ENCODE data around the gene GAPVD1. TPM values are rescaled to one million over a fixed set of nuclear protein-coding genes. Genes with fewer than 3 reads are reported as not detected.

The GAPVD1 gene
- total RNA-seq, 2 experiments from 2014 or later, result 74.1 to 82.2 TPM

DNA sequence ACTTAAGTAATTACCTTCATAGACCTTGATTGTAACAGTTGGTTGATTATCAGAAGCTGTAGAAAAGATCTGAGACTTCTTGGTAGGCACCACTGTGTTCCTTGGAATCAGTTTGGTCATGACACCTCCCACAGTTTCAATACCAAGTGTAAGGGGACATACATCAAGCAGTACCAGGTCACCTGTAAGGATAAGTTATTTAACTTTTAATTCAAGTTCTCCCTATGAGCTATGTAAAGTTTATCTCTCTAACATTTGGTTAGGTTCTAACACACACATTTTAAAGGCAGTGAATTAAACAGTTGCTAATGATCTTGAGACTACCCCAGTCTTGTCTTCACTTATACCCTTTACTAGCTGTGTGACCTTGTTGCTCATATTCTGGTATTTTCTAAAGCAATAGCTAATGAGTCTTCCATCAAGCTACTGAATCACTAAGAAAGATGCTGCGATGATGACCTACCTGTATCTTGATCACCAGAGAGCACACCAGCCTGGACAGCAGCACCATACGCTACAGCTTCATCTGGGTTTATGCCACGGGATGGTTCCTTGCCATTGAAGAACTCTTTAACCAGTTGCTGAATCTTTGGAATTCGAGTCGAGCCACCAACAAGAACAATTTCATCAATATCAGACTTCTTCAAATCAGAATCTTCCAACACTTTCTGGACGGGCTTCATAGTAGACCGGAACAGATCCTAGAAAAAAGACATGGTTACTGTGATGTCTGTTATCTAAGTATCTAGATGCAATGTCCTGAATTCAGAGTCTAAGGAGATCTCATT is 23.3 kb upstream of the GAPVD1 start:
- Histone ChIP-seq H3K9me3 (ENCODE audit: control insufficient read depth in 1 of 2, insufficient read depth in 1 of 2, low read length in 2 of 2) (no peaks in the 10 kb centered on the region), H3K27me3 (ENCODE audit: control insufficient read depth in 1 of 2, insufficient read depth in 2 of 2, low read length in 2 of 2) (no peaks in the 10 kb centered on the region), H3K4me3 (ENCODE audit: low read length) (no peak overlapping the region), H3K36me3 (ENCODE audit: insufficient read depth, low read length) (peaks cover 59% of the 10 kb centered on the region), H3K4me1 (ENCODE audit: insufficient read depth, low read length) (peaks cover 38% of the 10 kb centered on the region), H3K27ac (ENCODE audit: low read depth in 1 of 2, low read length in 2 of 2) (peak overlapping the region in 1 of 2 donors; percentile 38)
- CTCF ChIA-PET, result no interaction called here
- Mint-ChIP-seq H3K27me3 (no peaks in the 10 kb centered on the region), H3K4me3 (peak overlapping the region; percentile 98), H3K27ac (peak overlapping the region; percentile 98), H3K4me1 (ENCODE audit: low read depth) (peaks cover 71% of the 10 kb centered on the region), H3K36me3 (ENCODE audit: low read depth) (peaks cover 85% of the 10 kb centered on the region), H3K9me3 (no peaks in the 10 kb centered on the region)
- intact Hi-C loops (cut with DNase I, micrococcal nuclease), result no loop called here
- no peak for ATAC-seq (ENCODE audit: poor library complexity)
- TF ChIP-seq, protein P1, sequence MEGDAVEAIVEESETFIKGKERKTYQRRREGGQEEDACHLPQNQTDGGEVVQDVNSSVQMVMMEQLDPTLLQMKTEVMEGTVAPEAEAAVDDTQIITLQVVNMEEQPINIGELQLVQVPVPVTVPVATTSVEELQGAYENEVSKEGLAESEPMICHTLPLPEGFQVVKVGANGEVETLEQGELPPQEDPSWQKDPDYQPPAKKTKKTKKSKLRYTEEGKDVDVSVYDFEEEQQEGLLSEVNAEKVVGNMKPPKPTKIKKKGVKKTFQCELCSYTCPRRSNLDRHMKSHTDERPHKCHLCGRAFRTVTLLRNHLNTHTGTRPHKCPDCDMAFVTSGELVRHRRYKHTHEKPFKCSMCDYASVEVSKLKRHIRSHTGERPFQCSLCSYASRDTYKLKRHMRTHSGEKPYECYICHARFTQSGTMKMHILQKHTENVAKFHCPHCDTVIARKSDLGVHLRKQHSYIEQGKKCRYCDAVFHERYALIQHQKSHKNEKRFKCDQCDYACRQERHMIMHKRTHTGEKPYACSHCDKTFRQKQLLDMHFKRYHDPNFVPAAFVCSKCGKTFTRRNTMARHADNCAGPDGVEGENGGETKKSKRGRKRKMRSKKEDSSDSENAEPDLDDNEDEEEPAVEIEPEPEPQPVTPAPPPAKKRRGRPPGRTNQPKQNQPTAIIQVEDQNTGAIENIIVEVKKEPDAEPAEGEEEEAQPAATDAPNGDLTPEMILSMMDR (IDR thresholded peaks at IDR 0.05), result no peak
- no peak for DNase-seq
- POLR2A ChIA-PET, result interaction anchor here (0.6 to 2.7 kb wide), 3 partner anchors 43 to 84 kb away, joined by 3 to 13 read pairs (median 3); no protein-coding TSS in a partner anchor

DNA sequence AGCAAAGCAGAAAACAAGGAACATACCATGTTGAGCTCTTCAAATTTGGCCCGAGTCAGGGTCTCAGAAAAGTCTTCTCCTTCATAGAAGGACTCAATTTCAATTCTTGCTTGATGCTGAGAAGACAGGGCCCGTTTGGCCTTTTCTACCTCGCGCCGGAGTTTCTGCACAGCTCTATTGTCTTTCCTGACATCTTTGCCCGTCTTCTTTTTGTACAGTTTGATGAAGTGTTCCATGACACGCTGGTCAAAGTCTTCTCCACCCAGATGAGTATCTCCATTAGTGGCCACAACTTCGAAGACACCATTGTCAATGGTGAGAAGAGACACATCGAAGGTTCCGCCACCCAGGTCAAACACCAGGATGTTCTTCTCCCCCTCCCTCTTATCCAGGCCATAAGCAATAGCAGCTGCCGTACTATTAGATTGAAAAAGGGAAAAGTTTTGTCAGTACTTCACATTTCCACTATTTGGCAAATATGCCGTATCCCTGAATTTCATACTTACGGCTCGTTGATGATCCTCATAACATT is 22.6 kb upstream of the GAPVD1 start:
- H3K9me3 Mint-ChIP-seq, result no peaks in the 10 kb centered on the region
- peak overlapping the region; percentile 98 for H3K4me3 Mint-ChIP-seq
- H3K27me3 Mint-ChIP-seq, result no peaks in the 10 kb centered on the region
- peaks cover 38% of the 10 kb centered on the region for H3K4me1 ChIP-seq (ENCODE audit: insufficient read depth, low read length)
- no peak for ATAC-seq (ENCODE audit: poor library complexity)
- peaks cover 56% of the 10 kb centered on the region for H3K36me3 ChIP-seq (ENCODE audit: insufficient read depth, low read length)
- peak overlapping the region; percentile 98 for H3K27ac Mint-ChIP-seq
- H3K27ac ChIP-seq (ENCODE audit: low read depth in 1 of 2, low read length in 2 of 2), result no peak overlapping the region
- CTCF ChIA-PET, result no interaction called here
- no peaks in the 10 kb centered on the region for H3K9me3 ChIP-seq (ENCODE audit: control insufficient read depth in 1 of 2, insufficient read depth in 1 of 2, low read length in 2 of 2)
- no peaks in the 10 kb centered on the region for H3K27me3 ChIP-seq (ENCODE audit: control insufficient read depth in 1 of 2, insufficient read depth in 2 of 2, low read length in 2 of 2)
- intact Hi-C loops (cut with DNase I, micrococcal nuclease), result no loop called here
- H3K4me1 Mint-ChIP-seq (ENCODE audit: low read depth), result peaks cover 71% of the 10 kb centered on the region
- POLR2A ChIA-PET, result interaction anchor here (2.7 kb wide), 1 partner anchor 44 kb away, joined by 13 read pairs; no protein-coding TSS in a partner anchor
- TF ChIP-seq, protein P1 (IDR thresholded peaks at IDR 0.05), result no peak
- peaks cover 79% of the 10 kb centered on the region for H3K36me3 Mint-ChIP-seq (ENCODE audit: low read depth)
- DNase-seq, result no peak
- no peak overlapping the region for H3K4me3 ChIP-seq (ENCODE audit: low read length)

DNA sequence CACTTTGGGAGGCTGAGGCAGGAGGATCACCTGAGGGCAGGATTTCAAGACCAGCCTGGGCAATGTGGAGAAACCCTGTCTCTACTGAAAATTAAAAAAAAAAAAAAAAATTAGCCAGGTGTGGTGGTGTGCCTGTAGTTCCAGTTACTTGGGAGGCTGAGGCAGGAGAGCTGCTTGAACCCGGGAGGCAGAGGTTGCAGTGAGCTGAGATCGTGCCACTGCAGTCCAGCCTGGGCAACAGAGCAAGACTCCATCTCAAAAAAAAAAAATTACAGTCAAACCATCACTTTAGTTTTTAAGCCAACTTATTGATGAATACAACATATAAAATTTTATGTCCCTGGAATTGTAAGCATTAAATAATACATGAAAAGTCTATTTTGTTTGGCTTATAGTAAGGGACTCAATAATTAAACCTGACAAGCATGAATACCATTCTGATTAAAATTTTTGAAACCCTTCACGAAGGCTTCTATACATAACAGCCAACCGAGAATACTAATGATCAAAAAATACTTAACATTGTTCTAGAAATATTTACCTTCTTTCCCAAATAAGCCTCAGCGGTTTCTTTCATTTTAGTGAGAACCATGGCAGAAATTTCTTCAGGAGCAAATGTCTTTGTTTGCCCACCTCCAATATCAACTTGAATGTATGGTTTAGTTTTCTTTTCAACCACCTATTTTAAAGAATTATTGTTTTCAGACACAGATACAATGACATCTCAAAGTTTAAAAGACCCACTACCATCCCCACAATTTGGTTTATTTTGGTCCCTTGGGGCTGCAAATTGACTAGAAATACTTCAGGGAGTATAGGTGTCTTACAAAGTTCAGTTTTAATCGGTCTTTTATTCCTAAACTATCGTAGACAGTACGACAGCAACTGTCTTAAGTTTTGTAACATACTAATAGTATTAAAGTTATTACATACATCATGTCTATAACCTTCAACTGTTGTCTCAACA is 21.7 kb upstream of the GAPVD1 start:
- Histone ChIP-seq H3K4me3 (ENCODE audit: low read length) (peak overlapping the region; percentile 95), H3K27ac (ENCODE audit: low read depth in 1 of 2, low read length in 2 of 2) (peak overlapping the region; percentile 96 to 97), H3K4me1 (ENCODE audit: insufficient read depth, low read length) (peaks cover 38% of the 10 kb centered on the region), H3K27me3 (ENCODE audit: control insufficient read depth in 1 of 2, insufficient read depth in 2 of 2, low read length in 2 of 2) (no peaks in the 10 kb centered on the region), H3K9me3 (ENCODE audit: control insufficient read depth in 1 of 2, insufficient read depth in 1 of 2, low read length in 2 of 2) (no peaks in the 10 kb centered on the region), H3K36me3 (ENCODE audit: insufficient read depth, low read length) (peaks cover 50% of the 10 kb centered on the region)
- peaks cover 71% of the 10 kb centered on the region for H3K36me3 Mint-ChIP-seq (ENCODE audit: low read depth)
- DNase-seq (peak in 1 of 14 experiments; percentile 5), ATAC-seq (ENCODE audit: poor library complexity) (no peak)
- H3K27ac Mint-ChIP-seq, result peak overlapping the region; percentile 98
- no peaks in the 10 kb centered on the region for H3K9me3 Mint-ChIP-seq
- H3K4me3 Mint-ChIP-seq, result peak overlapping the region; percentile 98
- ChIA-PET CTCF (no interaction called here), POLR2A (interaction anchor here (0.6 to 3.8 kb wide), 11 partner anchors 13 to 371 kb away, joined by 3 to 119 read pairs (median 9); partner anchors contain the start of genes GAPVD1, PPP6C, RABEPK and SCAI)
- TF ChIP-seq, protein P1 (IDR thresholded peaks at IDR 0.05), result no peak
- intact Hi-C loops (cut with DNase I, micrococcal nuclease), result loop anchor here (5.0 to 10.0 kb wide), 3 partner anchors 373 to 505 kb away; partner anchors contain the start of genes ARPC5L (in 1 of the 2), PBX3 (in 1 of the 2) and RPL35 (in 1 of the 2)
- no peaks in the 10 kb centered on the region for H3K27me3 Mint-ChIP-seq
- H3K4me1 Mint-ChIP-seq (ENCODE audit: low read depth), result peaks cover 68% of the 10 kb centered on the region

Data from CD4-positive, alpha-beta T cell (primary cell).